ENCODE results near the gene HACL1. TPM values are rescaled to one million over a fixed set of nuclear protein-coding genes. Genes with fewer than 3 reads are reported as not detected.

The HACL1 gene
- total RNA-seq, 1 experiment from 2014 or later = 28.7 TPM

DNA sequence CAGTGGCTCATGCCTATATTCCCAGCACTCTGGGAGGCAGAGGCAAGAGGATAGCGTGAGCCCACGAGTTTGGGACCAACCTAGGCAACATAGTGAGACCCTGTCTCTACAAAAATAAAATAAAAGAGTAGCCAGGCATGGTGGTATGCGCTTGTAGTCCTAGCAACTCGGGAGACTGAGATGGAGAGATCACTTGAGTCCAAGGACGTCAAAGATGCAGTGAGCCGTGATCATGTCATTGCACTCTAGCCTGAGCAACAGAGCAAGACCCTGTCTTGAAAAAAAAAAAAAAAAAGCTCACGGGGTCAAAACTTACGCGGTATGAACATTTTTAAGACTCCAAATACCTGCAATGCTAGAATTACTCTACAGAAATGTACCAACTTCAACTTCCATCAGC is 42.8 kb downstream of the HACL1 start:
- Histone ChIP-seq H3K4me2 (no peak overlapping the region), H3K79me2 (ENCODE audit: low read depth) (no peaks in the 10 kb centered on the region), H3K27ac (no peak overlapping the region), H3K9me2 (ENCODE audit: insufficient read depth) (no peaks in the 10 kb centered on the region), H2AFZ (no peak overlapping the region), H3K4me1 (replicated peaks; ENCODE audit: insufficient read depth) (0 out of 2 replicates have a peak, but pooled peaks cover 3% of the 10 kb centered on the region), H3K4me3 (no peak overlapping the region), H3F3A (ENCODE audit: insufficient read depth, low read depth) (0 out of 2 replicates have a peak, but pooled peaks cover 7% of the 10 kb centered on the region), H3K36me3 (ENCODE audit: low read depth) (0 out of 2 replicates have a peak, but pooled peaks cover 3% of the 10 kb centered on the region), H3K27me3 (ENCODE audit: insufficient read depth, low read depth) (no peaks in the 10 kb centered on the region), H3K9me3 (ENCODE audit: insufficient read depth, low read depth) (no peaks in the 10 kb centered on the region), H4K20me1 (ENCODE audit: insufficient read depth) (no peaks in the 10 kb centered on the region)
- ChIA-PET POLR2A (ENCODE audit: unreplicated experiment) (no interaction called here), CTCF (interaction anchor here (0.6 kb wide), 1 partner anchor 248 kb away, joined by 4 read pairs; no protein-coding TSS in a partner anchor)
- DNase-seq = no peak
- TF ChIP-seq, protein P1, sequence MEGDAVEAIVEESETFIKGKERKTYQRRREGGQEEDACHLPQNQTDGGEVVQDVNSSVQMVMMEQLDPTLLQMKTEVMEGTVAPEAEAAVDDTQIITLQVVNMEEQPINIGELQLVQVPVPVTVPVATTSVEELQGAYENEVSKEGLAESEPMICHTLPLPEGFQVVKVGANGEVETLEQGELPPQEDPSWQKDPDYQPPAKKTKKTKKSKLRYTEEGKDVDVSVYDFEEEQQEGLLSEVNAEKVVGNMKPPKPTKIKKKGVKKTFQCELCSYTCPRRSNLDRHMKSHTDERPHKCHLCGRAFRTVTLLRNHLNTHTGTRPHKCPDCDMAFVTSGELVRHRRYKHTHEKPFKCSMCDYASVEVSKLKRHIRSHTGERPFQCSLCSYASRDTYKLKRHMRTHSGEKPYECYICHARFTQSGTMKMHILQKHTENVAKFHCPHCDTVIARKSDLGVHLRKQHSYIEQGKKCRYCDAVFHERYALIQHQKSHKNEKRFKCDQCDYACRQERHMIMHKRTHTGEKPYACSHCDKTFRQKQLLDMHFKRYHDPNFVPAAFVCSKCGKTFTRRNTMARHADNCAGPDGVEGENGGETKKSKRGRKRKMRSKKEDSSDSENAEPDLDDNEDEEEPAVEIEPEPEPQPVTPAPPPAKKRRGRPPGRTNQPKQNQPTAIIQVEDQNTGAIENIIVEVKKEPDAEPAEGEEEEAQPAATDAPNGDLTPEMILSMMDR (conservative IDR thresholded peaks at IDR 0.05) = no peak
- TF ChIP-seq EZH2 (IDR thresholded peaks at IDR 0.05; ENCODE audit: low read depth) = no peak
- no TSS peak for BruUV-seq (replicated peaks)
- intact Hi-C loops (cut with micrococcal nuclease; ENCODE audit: unreplicated experiment) = loop anchor here (5.0 kb wide), 3 partner anchors 291 to 451 kb away; no protein-coding TSS in a partner anchor

DNA sequence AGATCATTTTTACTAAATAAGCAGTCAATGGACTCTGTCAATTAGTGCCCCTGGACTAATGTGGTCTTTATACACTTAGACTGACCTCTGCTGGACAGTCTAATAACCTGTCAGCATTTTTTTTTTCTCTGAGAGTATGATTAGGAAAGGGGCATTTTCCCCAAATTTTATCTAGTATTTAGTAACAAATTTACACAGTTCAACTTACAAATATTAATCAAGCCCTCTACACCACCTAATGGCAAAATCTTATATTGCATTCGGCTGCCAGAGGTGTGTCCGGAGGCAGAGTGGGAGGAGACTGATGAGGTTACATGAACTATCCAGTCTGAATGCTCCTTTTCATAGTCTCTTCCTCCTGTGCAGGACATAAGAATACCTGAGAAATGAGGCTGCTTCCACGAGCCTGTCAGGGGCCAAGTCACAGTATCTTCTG is 43.8 kb downstream of the HACL1 start:
- Histone ChIP-seq H3K9me2 (ENCODE audit: insufficient read depth) (no peaks in the 10 kb centered on the region), H3K79me2 (ENCODE audit: low read depth) (no peaks in the 10 kb centered on the region), H4K20me1 (ENCODE audit: insufficient read depth) (no peaks in the 10 kb centered on the region), H3K27me3 (ENCODE audit: insufficient read depth, low read depth) (no peaks in the 10 kb centered on the region), H3K4me1 (replicated peaks; ENCODE audit: insufficient read depth) (0 out of 2 replicates have a peak, but pooled peaks cover 3% of the 10 kb centered on the region), H3K36me3 (ENCODE audit: low read depth) (0 out of 2 replicates have a peak, but pooled peaks cover 3% of the 10 kb centered on the region), H3F3A (ENCODE audit: insufficient read depth, low read depth) (0 out of 2 replicates have a peak, but pooled peaks cover 7% of the 10 kb centered on the region), H3K9me3 (ENCODE audit: insufficient read depth, low read depth) (no peaks in the 10 kb centered on the region), H3K4me2 (peak overlapping the region; percentile 34), H3K27ac (no peak overlapping the region), H3K4me3 (no peak overlapping the region), H2AFZ (no peak overlapping the region)
- intact Hi-C loops (cut with micrococcal nuclease; ENCODE audit: unreplicated experiment) = loop anchor here (1.0 to 5.0 kb wide), 4 partner anchors 290 to 450 kb away; no protein-coding TSS in a partner anchor
- CTCF ChIA-PET = no interaction called here
- no TSS peak for BruUV-seq (replicated peaks)
- DNase-seq = peak; percentile 70 to 77
- POLR2A ChIA-PET (ENCODE audit: unreplicated experiment) = no interaction called here
- no peak for TF ChIP-seq EZH2 (IDR thresholded peaks at IDR 0.05; ENCODE audit: low read depth)
- TF ChIP-seq, protein P1 (conservative IDR thresholded peaks at IDR 0.05) = peak; percentile 85

DNA sequence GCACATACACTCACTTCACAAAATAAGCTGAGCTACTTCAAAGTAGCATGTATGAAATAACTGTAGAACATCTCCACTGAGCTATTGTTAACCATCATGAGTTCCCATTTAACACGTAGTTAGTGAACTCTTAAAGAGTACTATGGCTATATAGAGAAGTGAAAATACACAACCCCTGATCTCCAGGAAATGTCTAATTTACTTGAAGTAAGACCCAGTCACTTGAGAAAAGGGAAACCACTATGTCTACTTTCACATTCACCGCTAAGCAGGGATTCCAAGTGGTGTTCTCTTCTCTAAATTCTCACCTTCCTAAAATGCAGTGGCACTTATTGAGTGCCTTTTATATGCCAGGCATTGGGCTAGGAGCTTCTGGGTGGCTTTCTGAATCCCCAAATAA is 44.9 kb downstream of the HACL1 start:
- intact Hi-C loops (cut with micrococcal nuclease; ENCODE audit: unreplicated experiment) = loop anchor here (5.0 kb wide), 3 partner anchors 289 to 449 kb away; no protein-coding TSS in a partner anchor
- CTCF ChIA-PET = interaction anchor here (0.7 kb wide), 1 partner anchor 350 kb away, joined by 4 read pairs; no protein-coding TSS in a partner anchor

More for the DNA sequence above, 44.9 kb downstream of the HACL1 start:
- Histone ChIP-seq H2AFZ (no peak overlapping the region), H3K9me2 (ENCODE audit: insufficient read depth) (no peaks in the 10 kb centered on the region), H3K4me1 (replicated peaks; ENCODE audit: insufficient read depth) (0 out of 2 replicates have a peak, but pooled peaks cover 3% of the 10 kb centered on the region), H3K4me3 (no peak overlapping the region), H3K79me2 (ENCODE audit: low read depth) (no peaks in the 10 kb centered on the region), H3F3A (ENCODE audit: insufficient read depth, low read depth) (0 out of 2 replicates have a peak, but pooled peaks cover 7% of the 10 kb centered on the region), H3K27ac (no peak overlapping the region), H3K9me3 (ENCODE audit: insufficient read depth, low read depth) (no peaks in the 10 kb centered on the region), H3K27me3 (ENCODE audit: insufficient read depth, low read depth) (no peaks in the 10 kb centered on the region), H4K20me1 (ENCODE audit: insufficient read depth) (no peaks in the 10 kb centered on the region), H3K4me2 (no peak overlapping the region), H3K36me3 (ENCODE audit: low read depth) (0 out of 2 replicates have a peak, but pooled peaks cover 3% of the 10 kb centered on the region)
- no TSS peak for BruUV-seq (replicated peaks)
- DNase-seq = no peak
- TF ChIP-seq, protein P1 (conservative IDR thresholded peaks at IDR 0.05) = no peak
- no peak for TF ChIP-seq EZH2 (IDR thresholded peaks at IDR 0.05; ENCODE audit: low read depth)
- POLR2A ChIA-PET (ENCODE audit: unreplicated experiment) = no interaction called here

Data from PC-9 (cell line).